Left lung (tissue), 10 donors: ENCODE measurements around the gene DLEC1. TPM values are rescaled to one million over a fixed set of nuclear protein-coding genes. Genes with fewer than 3 reads are reported as not detected.
"Not testable (repeated sequence)": the region's sequence is repeated elsewhere in the genome, so short reads cannot be mapped to it uniquely, and the experiment has no call there.

Source experiments
- ATAC-seq: fragments of 200-7000 bp; cut with Tn5 transposase; one replicate; pipeline ENCODE4 v1.9.1; 2020; ENCODE audit warnings: moderate library complexity
- DNase-seq, 4 donors: peaks; one replicate each; pipeline ENCODE4 v3.0.0-alpha.2; 2013 to 2020
- H3K27ac ChIP-seq, 2 donors: fragments of 200-600 bp; sonication (generic) in 1 of 2; one replicate each; pipeline versions ENCODE4 v1.5.0 to v1.8.0; 2020 to 2021
- H3K27me3 ChIP-seq, 2 donors: fragments of 200-600 bp; sonication (generic) in 1 of 2; one replicate each; pipeline versions ENCODE4 v1.5.0 to v1.8.0; 2020 to 2021
- H3K36me3 ChIP-seq, 2 donors: fragments of 200-600 bp; sonication (generic) in 1 of 2; one replicate each; pipeline versions ENCODE4 v1.5.0 to v1.8.0; 2020 to 2021
- H3K4me1 ChIP-seq, 2 donors: fragments of 200-600 bp; one replicate each; pipeline ENCODE4 v1.8.0; 2021
- H3K4me3 ChIP-seq, 2 donors: fragments of 200-600 bp; sonication (generic) in 1 of 2; one replicate each; pipeline versions ENCODE4 v1.5.0 to v1.8.0; 2020 to 2021; ENCODE audit warnings: mild to moderate bottlenecking in 1 of 2
- H3K9me3 ChIP-seq, 2 donors: fragments of 200-600 bp; sonication (generic) in 1 of 2; one replicate each; pipeline versions ENCODE4 v1.5.0 to v1.8.0; 2020 to 2021
- CTCF ChIP-seq, 2 donors: fragments of 200-600 bp; sonication (generic) in 1 of 2; IDR thresholded peaks; one replicate each; pipeline versions ENCODE4 v1.5.0 to v1.8.0; 2021; ENCODE audit warnings: antibody characterized with exemption in 2 of 2
- intact Hi-C, 2 donors: fragments of 100-400 bp; cut with DNase I; formaldehyde crosslinking; loops; one replicate each; pipeline versions ENCODE4 v1.11.2 to v1.14.2; 2022
- polyA plus RNA-seq, 6 donors: library from polyadenylated mRNA; unstranded; fragments of 120-200 nt; gene quantifications; one replicate each; pipeline ENCODE4 v1.2.1, GENCODE V29; 2013; ENCODE audit not compliant: insufficient read length in 6 of 6
- total RNA-seq, 2 donors: library from RNA; stranded (reverse); fragmentation: NEBNext Ultra II Directional; extraction: Animal tissue kit (Norgen Biotek cat#: 25700); gene quantifications; one replicate each; pipeline ENCODE4 v1.2.1, GENCODE V29; 2021
- donor health status: DM: no; HTN: yes; CAD: no.
- donor health status: DM: no; HTN: no; CAD: no.

The DLEC1 gene
- total and polyA plus RNA-seq, 8 donors, result 2.8 to 10.5 (median 6.1) TPM

- Histone ChIP-seq H3K4me3 (no peak overlapping the region), H3K36me3 (peaks cover 0 to 60% of the 10 kb centered on the region in 2 donors), H3K27me3 (no peaks in the 10 kb centered on the region), H3K27ac (peak overlapping the region; percentile 54 to 58), H3K4me1 (peaks cover 28 to 62% of the 10 kb centered on the region in 2 donors), H3K9me3 (no peaks in the 10 kb centered on the region)
- ATAC-seq (no peak), DNase-seq (peak in 1 of 4 donors; percentile 7)
- TF ChIP-seq CTCF (IDR thresholded peaks at IDR 0.05), result no peak
- intact Hi-C loops, result loop anchor here in 1 of 2 donors (10.0 kb wide), 1 partner anchor 92 kb away; no protein-coding TSS in a partner anchor
Measured at GRCh38 chr3:38133209-38133556, 94.2 kb downstream of the DLEC1 start.

GRCh38 chr3:38133557-38134405 is 94.8 kb downstream of the DLEC1 start:
- peak in 2 of 4 donors; percentile 21 to 62 for DNase-seq
- Histone ChIP-seq H3K4me3 (no peak overlapping the region), H3K4me1 (peaks cover 25 to 56% of the 10 kb centered on the region in 2 donors), H3K9me3 (no peaks in the 10 kb centered on the region), H3K27ac (peak overlapping the region; percentile 57 to 58), H3K36me3 (peaks cover 0 to 54% of the 10 kb centered on the region in 2 donors), H3K27me3 (no peaks in the 10 kb centered on the region)
- no peak for TF ChIP-seq CTCF (IDR thresholded peaks at IDR 0.05)
- intact Hi-C loops, result loop anchor here in 1 of 2 donors (10.0 kb wide), 1 partner anchor 91 kb away; no protein-coding TSS in a partner anchor
- peak; percentile 11 for ATAC-seq

- not testable (repeated sequence) for H3K9me3 ChIP-seq, ATAC-seq, H3K27me3 ChIP-seq, DNase-seq
- H3K4me3 ChIP-seq, result peak overlapping the region in 1 of 2 donors; percentile 97
- peaks cover 0 to 46% of the 10 kb centered on the region in 2 donors for H3K36me3 ChIP-seq
- peak overlapping the region; percentile 57 to 58 for H3K27ac ChIP-seq
- peaks cover 29 to 60% of the 10 kb centered on the region in 2 donors for H3K4me1 ChIP-seq
- intact Hi-C loops, result loop anchor here in 1 of 2 donors (10.0 kb wide), 1 partner anchor 90 kb away; no protein-coding TSS in a partner anchor
Measured at GRCh38 chr3:38134517-38135143, 95.6 kb downstream of the DLEC1 start.

- ATAC-seq, H3K27me3 ChIP-seq, H3K9me3 ChIP-seq, DNase-seq: not testable (repeated sequence)
- peaks cover 0 to 42% of the 10 kb centered on the region in 2 donors for H3K36me3 ChIP-seq
- H3K4me3 ChIP-seq, result peak overlapping the region; percentile 89 to 97
- H3K27ac ChIP-seq, result peak overlapping the region; percentile 82 to 98
- peaks cover 34 to 69% of the 10 kb centered on the region in 2 donors for H3K4me1 ChIP-seq
- intact Hi-C loops, result loop anchor here in 1 of 2 donors (10.0 kb wide), 1 partner anchor 89 kb away; no protein-coding TSS in a partner anchor
Measured at GRCh38 chr3:38135621-38136277, 96.7 kb downstream of the DLEC1 start.

- TF ChIP-seq CTCF (IDR thresholded peaks at IDR 0.05), result no peak
- intact Hi-C loops, result loop anchor here in 1 of 2 donors (10.0 kb wide), 1 partner anchor 88 kb away; no protein-coding TSS in a partner anchor
- DNase-seq (peak in 3 of 4 donors; percentile 17 to 53 (median 48)), ATAC-seq (no peak)
- Histone ChIP-seq H3K9me3 (no peaks in the 10 kb centered on the region), H3K4me1 (peaks cover 34 to 71% of the 10 kb centered on the region in 2 donors), H3K27ac (peak overlapping the region; percentile 82 to 98), H3K27me3 (no peaks in the 10 kb centered on the region), H3K36me3 (peaks cover 0 to 42% of the 10 kb centered on the region in 2 donors), H3K4me3 (peak overlapping the region; percentile 89 to 97)
Measured at GRCh38 chr3:38136393-38136776, 97.4 kb downstream of the DLEC1 start.
